ENCODE measurements around the gene RING1.

DNA sequence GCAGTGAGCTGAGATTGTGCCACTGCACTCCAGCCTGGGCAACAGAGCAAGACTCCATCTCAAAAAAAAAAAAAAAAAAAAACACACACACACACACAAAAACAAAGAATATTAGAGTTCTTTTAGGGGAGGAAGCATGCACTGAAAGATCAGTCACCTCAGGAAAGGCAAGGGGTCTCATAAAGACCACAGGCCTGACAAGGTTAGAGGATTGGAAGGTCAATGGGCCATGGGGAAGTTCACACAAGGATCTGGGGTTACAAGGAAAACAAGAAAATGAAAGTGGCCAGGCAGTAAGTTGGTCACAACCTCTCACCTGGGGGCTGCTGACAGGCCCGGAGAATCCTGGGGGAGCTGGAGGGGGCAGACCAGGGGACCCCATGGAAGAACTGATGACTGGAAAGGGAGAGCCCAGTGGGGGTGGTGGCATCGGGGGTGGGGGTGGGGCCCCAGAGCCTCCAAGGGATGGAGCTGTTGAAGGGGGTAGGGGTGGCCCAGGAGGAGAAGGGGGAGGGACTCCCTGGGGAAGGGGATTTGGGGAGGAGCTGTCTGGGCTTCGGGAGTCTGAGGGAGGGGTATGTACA lies 9.4 kb upstream of the RING1 start:
- TF ChIP-seq EZH2 (IDR thresholded peaks at IDR 0.05; ENCODE audit: insufficient read depth, poor library complexity, severe bottlenecking) (no peak), EZH2phosphoT487 (IDR thresholded peaks at IDR 0.05; ENCODE audit: insufficient read depth, low read depth) (no peak)
